CD4-positive, alpha-beta T cell (primary cell): Measurements from ENCODE around the gene PDE8A. TPM values are rescaled to one million over a fixed set of nuclear protein-coding genes. Genes with fewer than 3 reads are reported as not detected.

Experiments used
- ATAC-seq: fragments of 200-7000 bp; cut with Tn5 transposase; one replicate; pipeline ENCODE4 v1.10.0; 2022; ENCODE audit warnings: mild to moderate bottlenecking; ENCODE audit not compliant: poor library complexity
- CTCF ChIA-PET: fragments of 350-600 bp; sonication (Branson Sonifier 250); formaldehyde crosslinking; loops from one replicate; lab custom pipeline; 2021; ENCODE audit warnings: antibody characterized with exemption, inconsistent platforms; lab: Charles Lee
- POLR2A ChIA-PET: fragments of 350-600 bp; sonication (Branson Sonifier 250); formaldehyde crosslinking; loops from one replicate; lab custom pipeline; 2021; ENCODE audit warnings: antibody characterized with exemption, inconsistent platforms; lab: Charles Lee
- DNase-seq, 14 experiments: peaks; one replicate each; pipeline ENCODE4 v3.0.0-alpha.2; 2013 to 2020; ENCODE audit warnings: mixed read lengths in 2 of 14
- H3K27ac ChIP-seq, 2 donors: one replicate each; pipeline versions ENCODE4 v1.5.1 to v1.7.0; 2013; ENCODE audit warnings: low read length in 2 of 2, low read depth in 1 of 2, mild to moderate bottlenecking in 1 of 2
- H3K27me3 ChIP-seq, 2 experiments: 1 replicate in 1 of 2; 2 replicates in 1 of 2; pipeline versions ENCODE4 v1.6.1 to v1.7.0; 2013; ENCODE audit warnings: low read length in 2 of 2, control low read depth in 1 of 2, mild to moderate bottlenecking in 1 of 2, moderate library complexity in 1 of 2; ENCODE audit not compliant: insufficient read depth in 2 of 2, control insufficient read depth in 1 of 2
- H3K36me3 ChIP-seq: one replicate; pipeline ENCODE4 v1.6.1; 2013; ENCODE audit warnings: low read length, control low read depth; ENCODE audit not compliant: insufficient read depth
- H3K4me1 ChIP-seq: one replicate; pipeline ENCODE4 v1.6.1; 2013; ENCODE audit warnings: low read length, control low read depth; ENCODE audit not compliant: insufficient read depth
- H3K4me3 ChIP-seq: one replicate; pipeline ENCODE4 v1.5.1; 2013; ENCODE audit warnings: mild to moderate bottlenecking, low read length, moderate library complexity
- H3K9me3 ChIP-seq, 2 experiments: 1 replicate in 1 of 2; 2 replicates in 1 of 2; pipeline versions ENCODE4 v1.6.1 to v1.7.0; 2013; ENCODE audit warnings: low read length in 2 of 2, mild to moderate bottlenecking in 2 of 2, control low read depth in 1 of 2, moderate library complexity in 1 of 2; ENCODE audit not compliant: control insufficient read depth in 1 of 2, insufficient read depth in 1 of 2
- H3K27ac Mint-ChIP-seq: one replicate; pipeline ENCODE4 v1.8.0; 2020; ENCODE audit warnings: mixed read lengths
- H3K27me3 Mint-ChIP-seq: one replicate; pipeline ENCODE4 v1.8.0; 2021; ENCODE audit warnings: mixed read lengths
- H3K36me3 Mint-ChIP-seq: one replicate; pipeline ENCODE4 v1.8.0; 2021; ENCODE audit warnings: low read depth, mixed read lengths
- H3K4me1 Mint-ChIP-seq: one replicate; pipeline ENCODE4 v1.8.0; 2021; ENCODE audit warnings: low read depth, mixed read lengths
- H3K4me3 Mint-ChIP-seq: one replicate; pipeline ENCODE4 v1.8.0; 2020; ENCODE audit warnings: mild to moderate bottlenecking, mixed read lengths
- H3K9me3 Mint-ChIP-seq: one replicate; pipeline ENCODE4 v1.8.0; 2020; ENCODE audit warnings: mixed read lengths
- intact Hi-C, 2 experiments: fragments of 100-400 bp; cut with DNase I in 1 of 2; cut with micrococcal nuclease in 1 of 2; formaldehyde crosslinking; loops; one replicate each; pipeline versions ENCODE4 v1.15.1 to v1.9.0; 2023 to 2025; cut with DNase I, micrococcal nuclease
- total RNA-seq, 174 experiments: library from RNA in 2 of 174; stranded (reverse) in 2 of 174; gene quantifications; one replicate each; pipeline ENCODE4 v1.2.3 and lab custom pipeline; 2021 to 2026
- TF ChIP-seq, protein P1 (sequence below): fragments of 200-600 bp; IDR thresholded peaks from one replicate; pipeline ENCODE4 v1.8.0; 2022; ENCODE audit warnings: antibody characterized with exemption, mild to moderate bottlenecking

PDE8A gene
- total RNA-seq, 2 experiments from 2014 or later: 29.8 to 34.3 TPM

DNA sequence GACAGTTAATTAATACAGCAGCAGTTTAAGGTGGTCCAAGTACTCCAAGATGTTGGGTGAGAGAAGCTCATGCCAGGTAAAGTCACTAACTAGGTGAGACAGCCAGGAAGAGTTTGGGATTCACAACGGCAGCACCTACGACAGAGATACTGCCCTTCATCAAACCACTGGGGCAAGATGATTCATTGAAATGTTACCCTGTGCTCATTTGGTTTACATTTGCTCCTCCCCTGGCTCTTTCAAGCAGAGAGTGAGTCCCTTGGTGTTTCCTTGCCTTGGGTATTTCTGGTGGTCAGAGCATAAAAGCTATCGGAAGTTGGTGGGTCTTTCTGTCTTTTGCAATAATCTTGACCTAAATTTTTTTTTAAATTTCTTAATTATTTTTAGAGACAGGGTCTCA, 19.9 kb upstream of the PDE8A start:
- CTCF ChIA-PET: no interaction called here
- Histone ChIP-seq H3K27me3 (no peaks in the 10 kb centered on the region), H3K9me3 (peaks cover 0 to 5% of the 10 kb centered on the region in 2 experiments), H3K4me3 (no peak overlapping the region), H3K4me1 (no peaks in the 10 kb centered on the region), H3K27ac (no peak overlapping the region), H3K36me3 (no peaks in the 10 kb centered on the region)
- Mint-ChIP-seq H3K36me3 (no peaks in the 10 kb centered on the region), H3K9me3 (no peaks in the 10 kb centered on the region), H3K4me3 (no peak overlapping the region), H3K27ac (no peak overlapping the region), H3K4me1 (no peaks in the 10 kb centered on the region), H3K27me3 (peaks cover 5% of the 10 kb centered on the region)
- TF ChIP-seq, protein P1, sequence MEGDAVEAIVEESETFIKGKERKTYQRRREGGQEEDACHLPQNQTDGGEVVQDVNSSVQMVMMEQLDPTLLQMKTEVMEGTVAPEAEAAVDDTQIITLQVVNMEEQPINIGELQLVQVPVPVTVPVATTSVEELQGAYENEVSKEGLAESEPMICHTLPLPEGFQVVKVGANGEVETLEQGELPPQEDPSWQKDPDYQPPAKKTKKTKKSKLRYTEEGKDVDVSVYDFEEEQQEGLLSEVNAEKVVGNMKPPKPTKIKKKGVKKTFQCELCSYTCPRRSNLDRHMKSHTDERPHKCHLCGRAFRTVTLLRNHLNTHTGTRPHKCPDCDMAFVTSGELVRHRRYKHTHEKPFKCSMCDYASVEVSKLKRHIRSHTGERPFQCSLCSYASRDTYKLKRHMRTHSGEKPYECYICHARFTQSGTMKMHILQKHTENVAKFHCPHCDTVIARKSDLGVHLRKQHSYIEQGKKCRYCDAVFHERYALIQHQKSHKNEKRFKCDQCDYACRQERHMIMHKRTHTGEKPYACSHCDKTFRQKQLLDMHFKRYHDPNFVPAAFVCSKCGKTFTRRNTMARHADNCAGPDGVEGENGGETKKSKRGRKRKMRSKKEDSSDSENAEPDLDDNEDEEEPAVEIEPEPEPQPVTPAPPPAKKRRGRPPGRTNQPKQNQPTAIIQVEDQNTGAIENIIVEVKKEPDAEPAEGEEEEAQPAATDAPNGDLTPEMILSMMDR: no peak
- intact Hi-C loops: no loop called here
- ATAC-seq: no peak
- no peak for DNase-seq
- POLR2A ChIA-PET: no interaction called here

DNA sequence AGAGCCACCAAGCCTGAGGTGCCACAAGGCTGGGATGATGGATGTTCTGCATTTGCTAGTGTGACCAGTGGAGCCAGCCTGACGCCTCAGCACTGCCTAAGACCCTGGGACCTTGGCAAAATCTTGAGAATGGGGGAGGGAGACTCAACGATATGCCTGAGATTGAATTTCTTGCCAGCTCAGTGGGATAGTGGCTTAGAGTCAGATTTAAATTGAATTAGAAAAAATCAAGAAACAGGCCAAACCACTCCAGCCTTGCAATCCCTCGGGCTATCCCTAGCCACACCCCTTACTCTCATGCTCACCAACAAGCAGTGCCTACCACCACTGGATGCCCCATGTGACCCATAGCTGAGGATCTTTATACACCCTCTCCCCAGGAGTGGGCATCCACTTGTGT, 18.7 kb upstream of the PDE8A start:
- Mint-ChIP-seq H3K27ac (no peak overlapping the region), H3K27me3 (peaks cover 5% of the 10 kb centered on the region), H3K4me1 (no peaks in the 10 kb centered on the region), H3K4me3 (no peak overlapping the region), H3K36me3 (no peaks in the 10 kb centered on the region), H3K9me3 (no peaks in the 10 kb centered on the region)
- intact Hi-C loops: no loop called here
- Histone ChIP-seq H3K4me3 (no peak overlapping the region), H3K36me3 (no peaks in the 10 kb centered on the region), H3K9me3 (peaks cover 0 to 5% of the 10 kb centered on the region in 2 experiments), H3K27me3 (no peaks in the 10 kb centered on the region), H3K4me1 (no peaks in the 10 kb centered on the region), H3K27ac (no peak overlapping the region)
- TF ChIP-seq, protein P1: no peak
- CTCF ChIA-PET: interaction anchor here (1.0 kb wide), 1 partner anchor 374 kb away, joined by 3 read pairs; no protein-coding TSS in a partner anchor
- ATAC-seq (no peak), DNase-seq (no peak)
- POLR2A ChIA-PET: no interaction called here

DNA sequence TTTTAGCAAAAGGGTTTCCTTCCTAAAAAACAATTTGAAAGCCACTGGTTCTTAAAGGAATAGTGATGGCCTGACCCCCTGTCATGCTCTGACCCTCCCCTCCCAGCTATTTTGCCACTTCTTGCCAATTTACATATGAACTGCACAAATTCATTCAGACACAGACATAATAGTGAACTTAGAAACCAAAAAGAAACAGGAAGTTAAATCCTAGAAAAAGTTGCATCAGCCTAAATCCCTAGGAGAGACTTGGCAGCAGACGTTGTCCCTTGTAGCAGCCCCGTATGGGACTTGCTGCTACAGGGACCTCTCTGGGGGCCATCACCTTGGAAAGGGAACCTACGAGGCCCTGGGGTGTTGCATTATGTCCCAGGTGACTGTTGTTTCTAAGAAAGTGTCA, 14.3 kb upstream of the PDE8A start:
- H3K27me3 ChIP-seq: no peaks in the 10 kb centered on the region
- H3K27ac ChIP-seq: no peak overlapping the region
- TF ChIP-seq, protein P1: no peak
- Mint-ChIP-seq H3K27ac (no peak overlapping the region), H3K27me3 (peaks cover 10% of the 10 kb centered on the region), H3K9me3 (no peaks in the 10 kb centered on the region), H3K4me3 (no peak overlapping the region), H3K4me1 (no peaks in the 10 kb centered on the region), H3K36me3 (no peaks in the 10 kb centered on the region)
- H3K4me3 ChIP-seq: no peak overlapping the region
- no peaks in the 10 kb centered on the region for H3K4me1 ChIP-seq
- H3K36me3 ChIP-seq: no peaks in the 10 kb centered on the region
- intact Hi-C loops: no loop called here
- no peak for DNase-seq
- ATAC-seq: no peak
- CTCF ChIA-PET: no interaction called here
- H3K9me3 ChIP-seq: peaks cover 0 to 5% of the 10 kb centered on the region in 2 experiments
- POLR2A ChIA-PET: no interaction called here
